NB4 (cell line): ENCODE data around the gene DNAJC22.

ENCODE experiments used
- POLR2A ChIP-seq: IDR thresholded peaks from 2 replicates; pipeline ENCODE4 v1.6.1; 2011; ENCODE audit warnings: mild to moderate bottlenecking; ENCODE audit not compliant: insufficient read length; ENCODE audit errors: extremely low read depth
- TF ChIP-seq, protein P1 (sequence below): IDR thresholded peaks from one replicate; pipeline ENCODE4 v1.5.1; 2012; ENCODE audit warnings: low read depth, low read length

DNA sequence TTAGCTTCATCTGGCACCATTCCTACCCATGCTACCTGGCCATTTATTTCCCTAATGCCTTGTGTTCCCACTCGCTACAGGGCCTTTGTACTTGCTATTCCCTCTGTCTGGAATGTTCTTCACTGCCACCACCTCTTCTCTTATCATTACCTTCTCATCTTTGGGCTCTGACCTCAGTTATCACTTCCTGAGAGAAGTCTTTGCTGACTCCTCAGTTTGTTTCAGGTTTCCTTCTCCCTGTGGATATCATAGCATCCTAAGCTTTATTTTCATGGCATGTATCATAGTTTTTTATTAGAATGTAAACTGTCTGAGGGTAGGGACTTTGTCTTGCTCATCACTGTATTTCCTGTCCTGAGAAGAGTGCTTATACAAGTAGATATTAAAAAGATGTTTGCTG lies 50.3 kb downstream of the DNAJC22 start:
- TF ChIP-seq, protein P1, sequence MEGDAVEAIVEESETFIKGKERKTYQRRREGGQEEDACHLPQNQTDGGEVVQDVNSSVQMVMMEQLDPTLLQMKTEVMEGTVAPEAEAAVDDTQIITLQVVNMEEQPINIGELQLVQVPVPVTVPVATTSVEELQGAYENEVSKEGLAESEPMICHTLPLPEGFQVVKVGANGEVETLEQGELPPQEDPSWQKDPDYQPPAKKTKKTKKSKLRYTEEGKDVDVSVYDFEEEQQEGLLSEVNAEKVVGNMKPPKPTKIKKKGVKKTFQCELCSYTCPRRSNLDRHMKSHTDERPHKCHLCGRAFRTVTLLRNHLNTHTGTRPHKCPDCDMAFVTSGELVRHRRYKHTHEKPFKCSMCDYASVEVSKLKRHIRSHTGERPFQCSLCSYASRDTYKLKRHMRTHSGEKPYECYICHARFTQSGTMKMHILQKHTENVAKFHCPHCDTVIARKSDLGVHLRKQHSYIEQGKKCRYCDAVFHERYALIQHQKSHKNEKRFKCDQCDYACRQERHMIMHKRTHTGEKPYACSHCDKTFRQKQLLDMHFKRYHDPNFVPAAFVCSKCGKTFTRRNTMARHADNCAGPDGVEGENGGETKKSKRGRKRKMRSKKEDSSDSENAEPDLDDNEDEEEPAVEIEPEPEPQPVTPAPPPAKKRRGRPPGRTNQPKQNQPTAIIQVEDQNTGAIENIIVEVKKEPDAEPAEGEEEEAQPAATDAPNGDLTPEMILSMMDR = no peak
- no peak for TF ChIP-seq POLR2A
